Activated naive CD8-positive, alpha-beta T cell (primary cell): Measurements from ENCODE around the gene TTYH2.

Experiments used
- H3K27ac Mint-ChIP-seq: one replicate; pipeline ENCODE4 v1.8.0; 2021; ENCODE audit warnings: mixed read lengths
- H3K27me3 Mint-ChIP-seq: one replicate; pipeline ENCODE4 v1.8.0; 2021; ENCODE audit warnings: mixed read lengths
- H3K36me3 Mint-ChIP-seq: one replicate; pipeline ENCODE4 v1.8.0; 2021; ENCODE audit warnings: mixed read lengths
- H3K4me1 Mint-ChIP-seq: one replicate; pipeline ENCODE4 v1.8.0; 2021; ENCODE audit warnings: low read depth, mixed read lengths
- H3K4me3 Mint-ChIP-seq: one replicate; pipeline ENCODE4 v1.8.0; 2021; ENCODE audit warnings: mild to moderate bottlenecking, mixed read lengths
- H3K9me3 Mint-ChIP-seq: one replicate; pipeline ENCODE4 v1.8.0; 2021; ENCODE audit warnings: low read depth, mixed read lengths

TTYH2 gene

GRCh38 chr17:74309902-74310301 is 96.5 kb downstream of the TTYH2 start:
- no peaks in the 10 kb centered on the region for H3K9me3 Mint-ChIP-seq
- H3K4me1 Mint-ChIP-seq, result peaks cover 8% of the 10 kb centered on the region
- H3K27ac Mint-ChIP-seq, result no peak overlapping the region
- H3K27me3 Mint-ChIP-seq, result peaks cover 3% of the 10 kb centered on the region
- no peaks in the 10 kb centered on the region for H3K36me3 Mint-ChIP-seq
- H3K4me3 Mint-ChIP-seq, result no peak overlapping the region
